HEK293 (cell line): Measurements from ENCODE around the gene KCNJ14.

Source experiments
- BCL11A ChIP-seq: fragments of 450-650 bp; formaldehyde crosslinking; IDR thresholded peaks from 2 replicates; pipeline ENCODE4 v1.5.1; 2016; ENCODE audit warnings: low read depth, missing biosample characterization, missing genetic modification characterization
- KLF16 ChIP-seq: fragments of 450-650 bp; formaldehyde crosslinking; IDR thresholded peaks from 2 replicates; pipeline ENCODE4 v1.5.1; 2017; ENCODE audit warnings: missing biosample characterization, missing genetic modification characterization
- KLF8 ChIP-seq: fragments of 450-650 bp; formaldehyde crosslinking; IDR thresholded peaks from 2 replicates; pipeline ENCODE4 v1.5.1; 2016; ENCODE audit warnings: missing biosample characterization, missing genetic modification characterization
- KLF9 ChIP-seq: fragments of 450-650 bp; formaldehyde crosslinking; IDR thresholded peaks from 2 replicates; pipeline ENCODE4 v1.5.1; 2016; ENCODE audit warnings: missing biosample characterization, missing genetic modification characterization, low read depth
- MEIS1 ChIP-seq: sonication (generic); formaldehyde crosslinking; IDR thresholded peaks from 2 replicates; pipeline ENCODE4 v1.8.1; 2022; ENCODE audit warnings: missing genetic modification reagents, mild to moderate bottlenecking, borderline replicate concordance
- OVOL3 ChIP-seq: fragments of 450-650 bp; formaldehyde crosslinking; IDR thresholded peaks from 2 replicates; pipeline ENCODE4 v1.5.1; 2016; ENCODE audit warnings: missing biosample characterization, missing genetic modification characterization
- SP3 ChIP-seq: fragments of 450-650 bp; formaldehyde crosslinking; IDR thresholded peaks from 2 replicates; pipeline ENCODE4 v1.5.1; 2016; ENCODE audit warnings: missing biosample characterization, missing genetic modification characterization
- SP7 ChIP-seq: fragments of 450-650 bp; formaldehyde crosslinking; IDR thresholded peaks from 2 replicates; pipeline ENCODE4 v1.5.1; 2016; ENCODE audit warnings: missing biosample characterization, missing genetic modification characterization
- YY1 ChIP-seq: fragments of 450-650 bp; formaldehyde crosslinking; IDR thresholded peaks from 2 replicates; pipeline ENCODE4 v1.5.1; 2018; ENCODE audit warnings: missing biosample characterization, missing genetic modification characterization
- ZFHX2 ChIP-seq: fragments of 450-650 bp; formaldehyde crosslinking; conservative IDR thresholded peaks from 2 replicates; pipeline ENCODE4 v1.5.1; 2016; ENCODE audit warnings: missing biosample characterization, missing genetic modification characterization
- ZNF292 ChIP-seq: fragments of 450-650 bp; formaldehyde crosslinking; IDR thresholded peaks from 2 replicates; pipeline ENCODE4 v1.5.1; 2016; ENCODE audit warnings: low read depth, missing biosample characterization, missing genetic modification characterization, borderline replicate concordance
- ZNF600 ChIP-seq: fragments of 450-650 bp; formaldehyde crosslinking; IDR thresholded peaks from 2 replicates; pipeline ENCODE4 v1.5.1; 2016; ENCODE audit warnings: missing biosample characterization, missing genetic modification characterization
- ZNF623 ChIP-seq: fragments of 450-650 bp; formaldehyde crosslinking; IDR thresholded peaks from 2 replicates; pipeline ENCODE4 v1.5.1; 2016; ENCODE audit warnings: missing biosample characterization, missing genetic modification characterization
- TF ChIP-seq, protein P1 (sequence below): fragments of 450-650 bp; formaldehyde crosslinking; IDR thresholded peaks from 2 replicates; pipeline ENCODE4 v1.5.1; 2016; ENCODE audit warnings: missing biosample characterization, missing genetic modification characterization
- TF ChIP-seq, protein P2 (sequence below): fragments of 450-650 bp; formaldehyde crosslinking; IDR thresholded peaks from 2 replicates; pipeline ENCODE4 v1.5.1; 2016; ENCODE audit warnings: missing biosample characterization, missing genetic modification characterization
- TF ChIP-seq, protein P3 (sequence below): fragments of 450-650 bp; formaldehyde crosslinking; IDR thresholded peaks from 2 replicates; pipeline ENCODE4 v1.5.1; 2017; ENCODE audit warnings: missing biosample characterization, missing genetic modification characterization
- TF ChIP-seq, protein P4 (sequence below): fragments of 450-650 bp; formaldehyde crosslinking; IDR thresholded peaks from 2 replicates; pipeline ENCODE4 v1.5.1; 2016; ENCODE audit warnings: missing biosample characterization, missing genetic modification characterization
- TF ChIP-seq, protein P5 (sequence below): fragments of 450-650 bp; formaldehyde crosslinking; IDR thresholded peaks from 2 replicates; pipeline ENCODE4 v1.5.1; 2016; ENCODE audit warnings: missing biosample characterization, missing genetic modification characterization
- TF ChIP-seq, protein P6 (sequence below): fragments of 450-650 bp; formaldehyde crosslinking; IDR thresholded peaks from 2 replicates; pipeline ENCODE4 v1.5.1; 2017; ENCODE audit warnings: missing biosample characterization, missing genetic modification characterization
- TF ChIP-seq, protein P7 (sequence below): fragments of 450-650 bp; formaldehyde crosslinking; IDR thresholded peaks from 2 replicates; pipeline ENCODE4 v1.5.1; 2016; ENCODE audit warnings: missing biosample characterization, missing genetic modification characterization
- TF ChIP-seq, protein P8 (sequence below): fragments of 450-650 bp; formaldehyde crosslinking; IDR thresholded peaks from 2 replicates; pipeline ENCODE4 v1.5.1; 2016; ENCODE audit warnings: missing biosample characterization, missing genetic modification characterization
- TF ChIP-seq, protein P9 (sequence below): fragments of 450-650 bp; formaldehyde crosslinking; conservative IDR thresholded peaks from 2 replicates; pipeline ENCODE4 v1.5.1; 2016; ENCODE audit warnings: low read depth, missing biosample characterization, missing genetic modification characterization

KCNJ14 gene

DNA sequence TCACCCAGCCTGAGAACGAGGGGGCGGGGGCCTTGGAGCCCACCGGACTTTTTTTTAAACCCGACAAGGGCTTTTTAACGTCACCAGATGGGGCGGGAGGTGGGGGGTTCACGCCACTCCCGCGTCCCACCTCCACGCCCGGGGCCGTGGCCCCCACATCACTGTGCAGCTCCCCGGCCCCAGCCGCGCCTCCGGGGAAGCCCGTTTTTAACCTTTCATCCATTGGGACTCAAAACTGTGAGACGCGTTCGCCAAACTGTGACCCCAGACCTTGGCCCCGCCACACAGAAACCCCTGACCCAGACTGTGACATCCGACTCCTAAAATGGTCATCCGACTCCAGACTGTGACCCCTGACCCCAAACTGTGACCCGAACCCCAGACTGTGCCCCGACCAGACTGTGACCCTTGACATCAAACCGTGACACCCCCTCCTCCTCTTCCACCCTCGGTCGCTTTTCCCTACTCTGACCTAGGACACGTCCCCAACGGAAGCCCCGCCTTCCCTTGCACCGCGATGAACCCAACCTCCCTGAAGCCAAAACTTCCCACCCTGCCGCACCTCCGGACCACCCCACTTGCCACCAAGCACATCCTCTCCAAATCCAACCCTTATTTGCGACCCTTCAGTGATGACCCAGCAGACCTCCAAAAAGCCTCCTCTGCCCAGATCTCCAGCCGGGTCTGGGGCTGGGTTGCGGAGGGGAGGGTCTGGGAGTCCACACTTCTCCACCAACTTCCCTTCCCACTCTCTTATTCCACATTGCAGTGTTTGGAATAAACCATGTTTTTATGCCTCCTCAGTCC lies 11.0 kb upstream of the KCNJ14 start (continued):
- TF ChIP-seq, protein P1, sequence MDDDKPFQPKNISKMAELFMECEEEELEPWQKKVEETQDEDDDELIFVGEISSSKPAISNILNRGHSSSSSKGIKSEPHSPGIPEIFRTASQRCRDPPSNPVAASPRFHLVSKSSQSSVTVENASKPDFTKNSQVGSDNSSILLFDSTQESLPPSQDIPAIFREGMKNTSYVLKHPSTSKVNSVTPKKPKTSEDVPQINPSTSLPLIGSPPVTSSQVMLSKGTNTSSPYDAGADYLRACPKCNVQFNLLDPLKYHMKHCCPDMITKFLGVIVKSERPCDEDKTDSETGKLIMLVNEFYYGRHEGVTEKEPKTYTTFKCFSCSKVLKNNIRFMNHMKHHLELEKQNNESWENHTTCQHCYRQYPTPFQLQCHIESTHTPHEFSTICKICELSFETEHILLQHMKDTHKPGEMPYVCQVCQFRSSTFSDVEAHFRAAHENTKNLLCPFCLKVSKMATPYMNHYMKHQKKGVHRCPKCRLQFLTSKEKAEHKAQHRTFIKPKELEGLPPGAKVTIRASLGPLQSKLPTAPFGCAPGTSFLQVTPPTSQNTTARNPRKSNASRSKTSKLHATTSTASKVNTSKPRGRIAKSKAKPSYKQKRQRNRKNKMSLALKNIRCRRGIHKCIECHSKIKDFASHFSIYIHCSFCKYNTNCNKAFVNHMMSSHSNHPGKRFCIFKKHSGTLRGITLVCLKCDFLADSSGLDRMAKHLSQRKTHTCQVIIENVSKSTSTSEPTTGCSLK (tag by site-specific recombination) = no peak
- TF ChIP-seq KLF9 = no peak
- TF ChIP-seq, protein P2, sequence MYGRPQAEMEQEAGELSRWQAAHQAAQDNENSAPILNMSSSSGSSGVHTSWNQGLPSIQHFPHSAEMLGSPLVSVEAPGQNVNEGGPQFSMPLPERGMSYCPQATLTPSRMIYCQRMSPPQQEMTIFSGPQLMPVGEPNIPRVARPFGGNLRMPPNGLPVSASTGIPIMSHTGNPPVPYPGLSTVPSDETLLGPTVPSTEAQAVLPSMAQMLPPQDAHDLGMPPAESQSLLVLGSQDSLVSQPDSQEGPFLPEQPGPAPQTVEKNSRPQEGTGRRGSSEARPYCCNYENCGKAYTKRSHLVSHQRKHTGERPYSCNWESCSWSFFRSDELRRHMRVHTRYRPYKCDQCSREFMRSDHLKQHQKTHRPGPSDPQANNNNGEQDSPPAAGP (tag by site-specific recombination) = no peak
- TF ChIP-seq ZNF292 = no peak
- TF ChIP-seq, protein P3, sequence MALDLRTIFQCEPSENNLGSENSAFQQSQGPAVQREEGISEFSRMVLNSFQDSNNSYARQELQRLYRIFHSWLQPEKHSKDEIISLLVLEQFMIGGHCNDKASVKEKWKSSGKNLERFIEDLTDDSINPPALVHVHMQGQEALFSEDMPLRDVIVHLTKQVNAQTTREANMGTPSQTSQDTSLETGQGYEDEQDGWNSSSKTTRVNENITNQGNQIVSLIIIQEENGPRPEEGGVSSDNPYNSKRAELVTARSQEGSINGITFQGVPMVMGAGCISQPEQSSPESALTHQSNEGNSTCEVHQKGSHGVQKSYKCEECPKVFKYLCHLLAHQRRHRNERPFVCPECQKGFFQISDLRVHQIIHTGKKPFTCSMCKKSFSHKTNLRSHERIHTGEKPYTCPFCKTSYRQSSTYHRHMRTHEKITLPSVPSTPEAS = no peak
- peak; percentile 61 for TF ChIP-seq SP3
- TF ChIP-seq, protein P4, sequence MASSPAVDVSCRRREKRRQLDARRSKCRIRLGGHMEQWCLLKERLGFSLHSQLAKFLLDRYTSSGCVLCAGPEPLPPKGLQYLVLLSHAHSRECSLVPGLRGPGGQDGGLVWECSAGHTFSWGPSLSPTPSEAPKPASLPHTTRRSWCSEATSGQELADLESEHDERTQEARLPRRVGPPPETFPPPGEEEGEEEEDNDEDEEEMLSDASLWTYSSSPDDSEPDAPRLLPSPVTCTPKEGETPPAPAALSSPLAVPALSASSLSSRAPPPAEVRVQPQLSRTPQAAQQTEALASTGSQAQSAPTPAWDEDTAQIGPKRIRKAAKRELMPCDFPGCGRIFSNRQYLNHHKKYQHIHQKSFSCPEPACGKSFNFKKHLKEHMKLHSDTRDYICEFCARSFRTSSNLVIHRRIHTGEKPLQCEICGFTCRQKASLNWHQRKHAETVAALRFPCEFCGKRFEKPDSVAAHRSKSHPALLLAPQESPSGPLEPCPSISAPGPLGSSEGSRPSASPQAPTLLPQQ (tag by site-specific recombination) = no peak
- TF ChIP-seq BCL11A (tag by site-specific recombination) = peak; percentile 89
- TF ChIP-seq, protein P5, sequence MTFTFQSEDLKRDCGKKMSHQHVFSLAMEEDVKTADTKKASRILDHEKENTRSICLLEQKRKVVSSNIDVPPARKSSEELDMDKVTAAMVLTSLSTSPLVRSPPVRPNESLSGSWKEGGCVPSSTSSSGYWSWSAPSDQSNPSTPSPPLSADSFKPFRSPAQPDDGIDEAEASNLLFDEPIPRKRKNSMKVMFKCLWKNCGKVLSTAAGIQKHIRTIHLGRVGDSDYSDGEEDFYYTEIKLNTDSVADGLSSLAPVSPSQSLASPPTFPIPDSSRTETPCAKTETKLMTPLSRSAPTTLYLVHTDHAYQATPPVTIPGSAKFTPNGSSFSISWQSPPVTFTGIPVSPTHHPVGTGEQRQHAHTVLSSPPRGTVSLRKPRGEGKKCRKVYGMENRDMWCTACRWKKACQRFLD (tag by site-specific recombination) = no peak
- peak; percentile 60; the same call in 1 of the 2 replicates for TF ChIP-seq ZNF600 (tag by site-specific recombination)
- no peak for TF ChIP-seq KLF8 (tag by site-specific recombination)
- TF ChIP-seq, protein P6, sequence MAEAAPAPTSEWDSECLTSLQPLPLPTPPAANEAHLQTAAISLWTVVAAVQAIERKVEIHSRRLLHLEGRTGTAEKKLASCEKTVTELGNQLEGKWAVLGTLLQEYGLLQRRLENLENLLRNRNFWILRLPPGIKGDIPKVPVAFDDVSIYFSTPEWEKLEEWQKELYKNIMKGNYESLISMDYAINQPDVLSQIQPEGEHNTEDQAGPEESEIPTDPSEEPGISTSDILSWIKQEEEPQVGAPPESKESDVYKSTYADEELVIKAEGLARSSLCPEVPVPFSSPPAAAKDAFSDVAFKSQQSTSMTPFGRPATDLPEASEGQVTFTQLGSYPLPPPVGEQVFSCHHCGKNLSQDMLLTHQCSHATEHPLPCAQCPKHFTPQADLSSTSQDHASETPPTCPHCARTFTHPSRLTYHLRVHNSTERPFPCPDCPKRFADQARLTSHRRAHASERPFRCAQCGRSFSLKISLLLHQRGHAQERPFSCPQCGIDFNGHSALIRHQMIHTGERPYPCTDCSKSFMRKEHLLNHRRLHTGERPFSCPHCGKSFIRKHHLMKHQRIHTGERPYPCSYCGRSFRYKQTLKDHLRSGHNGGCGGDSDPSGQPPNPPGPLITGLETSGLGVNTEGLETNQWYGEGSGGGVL (tag by site-specific recombination) = no peak
- peak; percentile 31; the same call in 1 of the 2 replicates for TF ChIP-seq ZFHX2 (tag by site-specific recombination)
- TF ChIP-seq, protein P7, sequence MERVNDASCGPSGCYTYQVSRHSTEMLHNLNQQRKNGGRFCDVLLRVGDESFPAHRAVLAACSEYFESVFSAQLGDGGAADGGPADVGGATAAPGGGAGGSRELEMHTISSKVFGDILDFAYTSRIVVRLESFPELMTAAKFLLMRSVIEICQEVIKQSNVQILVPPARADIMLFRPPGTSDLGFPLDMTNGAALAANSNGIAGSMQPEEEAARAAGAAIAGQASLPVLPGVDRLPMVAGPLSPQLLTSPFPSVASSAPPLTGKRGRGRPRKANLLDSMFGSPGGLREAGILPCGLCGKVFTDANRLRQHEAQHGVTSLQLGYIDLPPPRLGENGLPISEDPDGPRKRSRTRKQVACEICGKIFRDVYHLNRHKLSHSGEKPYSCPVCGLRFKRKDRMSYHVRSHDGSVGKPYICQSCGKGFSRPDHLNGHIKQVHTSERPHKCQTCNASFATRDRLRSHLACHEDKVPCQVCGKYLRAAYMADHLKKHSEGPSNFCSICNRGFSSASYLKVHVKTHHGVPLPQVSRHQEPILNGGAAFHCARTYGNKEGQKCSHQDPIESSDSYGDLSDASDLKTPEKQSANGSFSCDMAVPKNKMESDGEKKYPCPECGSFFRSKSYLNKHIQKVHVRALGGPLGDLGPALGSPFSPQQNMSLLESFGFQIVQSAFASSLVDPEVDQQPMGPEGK (tag by site-specific recombination) = peak; percentile 64
- 0 out of 2 replicates have a peak, but pooled peaks have one; percentile 24 for TF ChIP-seq KLF16
- no peak for TF ChIP-seq MEIS1 (CRISPR knock-in tag)
- no peak for TF ChIP-seq YY1 (tag by site-specific recombination)
- TF ChIP-seq, protein P8, sequence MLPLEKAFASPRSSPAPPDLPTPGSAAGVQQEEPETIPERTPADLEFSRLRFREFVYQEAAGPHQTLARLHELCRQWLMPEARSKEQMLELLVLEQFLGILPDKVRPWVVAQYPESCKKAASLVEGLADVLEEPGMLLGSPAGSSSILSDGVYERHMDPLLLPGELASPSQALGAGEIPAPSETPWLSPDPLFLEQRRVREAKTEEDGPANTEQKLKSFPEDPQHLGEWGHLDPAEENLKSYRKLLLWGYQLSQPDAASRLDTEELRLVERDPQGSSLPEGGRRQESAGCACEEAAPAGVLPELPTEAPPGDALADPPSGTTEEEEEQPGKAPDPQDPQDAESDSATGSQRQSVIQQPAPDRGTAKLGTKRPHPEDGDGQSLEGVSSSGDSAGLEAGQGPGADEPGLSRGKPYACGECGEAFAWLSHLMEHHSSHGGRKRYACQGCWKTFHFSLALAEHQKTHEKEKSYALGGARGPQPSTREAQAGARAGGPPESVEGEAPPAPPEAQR (tag by site-specific recombination) = no peak
- TF ChIP-seq, protein P9, sequence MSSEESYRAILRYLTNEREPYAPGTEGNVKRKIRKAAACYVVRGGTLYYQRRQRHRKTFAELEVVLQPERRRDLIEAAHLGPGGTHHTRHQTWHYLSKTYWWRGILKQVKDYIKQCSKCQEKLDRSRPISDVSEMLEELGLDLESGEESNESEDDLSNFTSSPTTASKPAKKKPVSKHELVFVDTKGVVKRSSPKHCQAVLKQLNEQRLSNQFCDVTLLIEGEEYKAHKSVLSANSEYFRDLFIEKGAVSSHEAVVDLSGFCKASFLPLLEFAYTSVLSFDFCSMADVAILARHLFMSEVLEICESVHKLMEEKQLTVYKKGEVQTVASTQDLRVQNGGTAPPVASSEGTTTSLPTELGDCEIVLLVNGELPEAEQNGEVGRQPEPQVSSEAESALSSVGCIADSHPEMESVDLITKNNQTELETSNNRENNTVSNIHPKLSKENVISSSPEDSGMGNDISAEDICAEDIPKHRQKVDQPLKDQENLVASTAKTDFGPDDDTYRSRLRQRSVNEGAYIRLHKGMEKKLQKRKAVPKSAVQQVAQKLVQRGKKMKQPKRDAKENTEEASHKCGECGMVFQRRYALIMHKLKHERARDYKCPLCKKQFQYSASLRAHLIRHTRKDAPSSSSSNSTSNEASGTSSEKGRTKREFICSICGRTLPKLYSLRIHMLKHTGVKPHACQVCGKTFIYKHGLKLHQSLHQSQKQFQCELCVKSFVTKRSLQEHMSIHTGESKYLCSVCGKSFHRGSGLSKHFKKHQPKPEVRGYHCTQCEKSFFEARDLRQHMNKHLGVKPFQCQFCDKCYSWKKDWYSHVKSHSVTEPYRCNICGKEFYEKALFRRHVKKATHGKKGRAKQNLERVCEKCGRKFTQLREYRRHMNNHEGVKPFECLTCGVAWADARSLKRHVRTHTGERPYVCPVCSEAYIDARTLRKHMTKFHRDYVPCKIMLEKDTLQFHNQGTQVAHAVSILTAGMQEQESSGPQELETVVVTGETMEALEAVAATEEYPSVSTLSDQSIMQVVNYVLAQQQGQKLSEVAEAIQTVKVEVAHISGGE = peak; percentile 16; the same call in 1 of the 2 replicates
- no peak for TF ChIP-seq SP7
- no peak for TF ChIP-seq OVOL3 (tag by site-specific recombination)
- TF ChIP-seq ZNF623 (tag by site-specific recombination) = no peak
